Heart left ventricle (tissue), 16 donors: ENCODE results near the gene PIP5KL1. TPM values are rescaled to one million over a fixed set of nuclear protein-coding genes. Genes with fewer than 3 reads are reported as not detected.
A peak's percentile ranks its signal among the peaks of the same experiment; 100 is the strongest.

Experiments used
- ATAC-seq, 4 donors: fragments of 200-7000 bp; cut with Tn5 transposase; one replicate each; pipeline ENCODE4 v1.9.1; 2020 to 2022; ENCODE audit warnings: moderate library complexity in 4 of 4, mild to moderate bottlenecking in 3 of 4, moderate number of reproducible peaks in 1 of 4
- DNase-seq, 5 donors: peaks; one replicate each; pipeline ENCODE4 v3.0.0-alpha.2; 2020
- H3K27ac ChIP-seq, 12 donors: fragments of 200-600 bp; sonication (generic) in 4 of 12; one replicate each; pipeline versions ENCODE4 v1.5.0 to v1.8.0; 2016 to 2022; ENCODE audit warnings: mild to moderate bottlenecking in 2 of 12
- H3K27me3 ChIP-seq, 9 donors: fragments of 200-600 bp; sonication (generic) in 2 of 9; one replicate each; pipeline versions ENCODE4 v1.5.1 to v1.8.0; 2016 to 2022; ENCODE audit warnings: mild to moderate bottlenecking in 3 of 9
- H3K36me3 ChIP-seq, 9 donors: fragments of 200-600 bp; sonication (generic) in 2 of 9; one replicate each; pipeline versions ENCODE4 v1.5.0 to v1.8.0; 2018 to 2022; ENCODE audit warnings: mild to moderate bottlenecking in 2 of 9
- H3K4me1 ChIP-seq, 12 donors: fragments of 200-600 bp; sonication (generic) in 4 of 12; one replicate each; pipeline versions ENCODE4 v1.5.0 to v1.8.0; 2016 to 2022; ENCODE audit warnings: mild to moderate bottlenecking in 3 of 12
- H3K4me3 ChIP-seq, 12 donors: fragments of 200-600 bp; sonication (generic) in 4 of 12; one replicate each; pipeline versions ENCODE4 v1.5.0 to v1.8.0; 2017 to 2022; ENCODE audit warnings: mild to moderate bottlenecking in 9 of 12, moderate library complexity in 4 of 12
- H3K9me3 ChIP-seq, 12 donors: fragments of 200-600 bp; sonication (generic) in 4 of 12; one replicate each; pipeline versions ENCODE4 v1.5.0 to v1.8.0; 2016 to 2022; ENCODE audit warnings: mild to moderate bottlenecking in 1 of 12
- POLR2A ChIP-seq, 2 donors: fragments of 450-650 bp; IDR thresholded peaks; one replicate each; pipeline ENCODE4 v1.6.1; 2017; ENCODE audit warnings: antibody characterized with exemption in 2 of 2, mild to moderate bottlenecking in 2 of 2, moderate library complexity in 2 of 2
- WGBS, 4 donors: extraction: QIAGEN DNeasy Blood & Tissue Kit in 2 of 4; methylation state at CpG; one replicate each; pipeline versions ENCODE4 v1.1.5 to v1.1.7; 2013 to 2018; 5-methylcytosine and 5-hydroxymethylcytosine counted together
- intact Hi-C, 10 donors: fragments of 100-400 bp; cut with DNase I; formaldehyde crosslinking; loops; one replicate each; pipeline versions ENCODE4 v1.11.1 to v1.14.2; 2022
- polyA plus RNA-seq, 2 donors: library from polyadenylated mRNA; stranded (reverse); fragments of 200-250 nt; gene quantifications; one replicate each; pipeline ENCODE4 v1.2.3, GENCODE V29; 2013
- total RNA-seq, 9 donors: library from RNA; depleted of rRNA in 2 of 9; stranded (reverse); fragments of >200 nt in 2 of 9; fragmentation: NEBNext Ultra II Directional in 3 of 9; extraction: Animal tissue kit (Norgen Biotek cat#: 25700) in 3 of 9; gene quantifications; one replicate each; pipeline versions ENCODE4 v1.1.0 to v1.2.4, GENCODE V29; 2016 to 2023
- TF ChIP-seq, protein P1 (sequence below), 12 donors: fragments of 200-600 bp; sonication (generic) in 4 of 12; IDR thresholded peaks; one replicate each; pipeline versions ENCODE4 v1.5.0 to v1.8.0; 2018 to 2022; ENCODE audit warnings: antibody characterized with exemption in 12 of 12, mild to moderate bottlenecking in 5 of 12
- donor health status: ischemic (EF 13 %, LVEDD 7.1; RV severe dilation, severe dysfunction).
- donor health status: healthy with polysubstance abuse.
- donor health status: DM: no; HTN: yes; CAD: no.
- donor health status: DM: no; HTN: no; CAD: no.
- donor health status: ischemic (EF 25% LVEDD 6.9; RV normal size, moderate dysfunction).
- donor health status: ischemic (EF 25% LVEDD 5.7; RV mildly dilated, moderate dysfunction).
- donor health status: healthy.
- donor health status: DM: yes; HTN: yes; CAD: no.
- donor health status: ischemic (EF 35%, LVEDD 5.7; RV mildly dilated, moderate dysfunction).
- donor health status: nonischemic (EF 11% LVEDD 7.7; RV severe dilation, severe dysfunction).
- donor health status: DM: yes; HTN: yes; CAD: no.
- donor health status: PGD.
- donor health status: ischemic (EF 29% LVEDD 5.4; RV normal size, mild dysfunction).
- donor health status: nonischemic (EF 23%, LVEDD 6.1; RV moderate dilation, normal function).

PIP5KL1 gene
- total and polyA plus RNA-seq, 11 donors = 0.12 to 0.77 (median 0.50) TPM; not detected in 2

GRCh38 chr9:127963041-127963358 is 32.4 kb upstream of the PIP5KL1 start:
- TF ChIP-seq, protein P1, sequence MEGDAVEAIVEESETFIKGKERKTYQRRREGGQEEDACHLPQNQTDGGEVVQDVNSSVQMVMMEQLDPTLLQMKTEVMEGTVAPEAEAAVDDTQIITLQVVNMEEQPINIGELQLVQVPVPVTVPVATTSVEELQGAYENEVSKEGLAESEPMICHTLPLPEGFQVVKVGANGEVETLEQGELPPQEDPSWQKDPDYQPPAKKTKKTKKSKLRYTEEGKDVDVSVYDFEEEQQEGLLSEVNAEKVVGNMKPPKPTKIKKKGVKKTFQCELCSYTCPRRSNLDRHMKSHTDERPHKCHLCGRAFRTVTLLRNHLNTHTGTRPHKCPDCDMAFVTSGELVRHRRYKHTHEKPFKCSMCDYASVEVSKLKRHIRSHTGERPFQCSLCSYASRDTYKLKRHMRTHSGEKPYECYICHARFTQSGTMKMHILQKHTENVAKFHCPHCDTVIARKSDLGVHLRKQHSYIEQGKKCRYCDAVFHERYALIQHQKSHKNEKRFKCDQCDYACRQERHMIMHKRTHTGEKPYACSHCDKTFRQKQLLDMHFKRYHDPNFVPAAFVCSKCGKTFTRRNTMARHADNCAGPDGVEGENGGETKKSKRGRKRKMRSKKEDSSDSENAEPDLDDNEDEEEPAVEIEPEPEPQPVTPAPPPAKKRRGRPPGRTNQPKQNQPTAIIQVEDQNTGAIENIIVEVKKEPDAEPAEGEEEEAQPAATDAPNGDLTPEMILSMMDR (IDR thresholded peaks at IDR 0.05) = no peak
- no peak for TF ChIP-seq POLR2A (IDR thresholded peaks at IDR 0.05)
- Histone ChIP-seq H3K4me3 (no peak overlapping the region), H3K27me3 (no peaks in the 10 kb centered on the region), H3K9me3 (no peaks in the 10 kb centered on the region), H3K36me3 (no peaks in the 10 kb centered on the region), H3K27ac (peak overlapping the region in 9 of 12 donors; percentile 1 to 95 (median 31)), H3K4me1 (peaks cover 15 to 87% (median 60%) of the 10 kb centered on the region in 12 donors)
- DNase-seq (peak in 1 of 5 donors; percentile 25), ATAC-seq (no peak)
- intact Hi-C loops = no loop called here
- WGBS, 4 donors = 75 to 86% (median 80%) methylated on average over 3 of the region's 3 CpGs

- H3K27me3 ChIP-seq = no peaks in the 10 kb centered on the region
- WGBS, 4 donors = 62 to 74% (median 68%) methylated on average over 3 of the region's 3 CpGs
- intact Hi-C loops = no loop called here
- no peaks in the 10 kb centered on the region for H3K36me3 ChIP-seq
- H3K9me3 ChIP-seq = peaks cover 0 to 2% (median 0%) of the 10 kb centered on the region in 12 donors
- H3K27ac ChIP-seq = peak overlapping the region in 5 of 12 donors; percentile 1 to 95 (median 27)
- peaks cover 15 to 80% (median 54%) of the 10 kb centered on the region in 12 donors for H3K4me1 ChIP-seq
- TF ChIP-seq POLR2A (IDR thresholded peaks at IDR 0.05) = no peak
- TF ChIP-seq, protein P1 (IDR thresholded peaks at IDR 0.05) = no peak
- ATAC-seq (no peak), DNase-seq (peak in 1 of 5 donors; percentile 25)
- H3K4me3 ChIP-seq = no peak overlapping the region
These were observed 31.7 kb upstream of the PIP5KL1 start for GRCh38 chr9:127962278-127962677.

DNA sequence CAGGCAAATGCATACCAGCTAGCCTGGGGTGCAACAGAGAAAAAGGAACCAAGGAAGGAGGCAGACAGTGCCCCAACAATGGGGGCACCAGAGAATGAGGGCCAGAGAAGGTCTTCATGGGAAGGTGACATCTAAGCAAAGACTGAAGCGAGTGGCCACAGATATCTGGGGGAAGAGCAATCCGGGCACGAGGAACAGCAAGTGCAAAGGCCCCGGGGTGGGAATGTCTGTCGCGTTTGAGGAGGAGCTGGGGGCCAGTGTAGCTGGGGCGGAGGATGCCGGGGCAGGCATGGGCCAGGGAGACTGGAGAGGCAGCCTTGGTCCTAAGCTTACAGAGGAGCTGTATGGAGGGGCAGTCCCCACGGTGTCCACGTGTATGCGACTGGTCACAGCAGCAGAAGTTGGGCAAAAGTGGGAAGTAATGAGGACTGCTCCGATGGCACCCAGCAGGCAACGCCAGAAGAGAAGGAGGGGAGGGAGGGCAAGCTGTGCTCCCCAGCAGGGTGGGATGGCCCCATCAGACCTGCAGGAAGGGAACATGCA is 31.1 kb upstream of the PIP5KL1 start:
- peaks cover 0 to 4% (median 0%) of the 10 kb centered on the region in 12 donors for H3K9me3 ChIP-seq
- peaks cover 15 to 74% (median 49%) of the 10 kb centered on the region in 12 donors for H3K4me1 ChIP-seq
- no peak for ATAC-seq
- H3K36me3 ChIP-seq = no peaks in the 10 kb centered on the region
- no peaks in the 10 kb centered on the region for H3K27me3 ChIP-seq
- WGBS, 4 donors = 92 to 96% (median 94%) methylated on average over 13 of the region's 13 CpGs
- peak in 2 of 5 donors; percentile 24 to 28 for DNase-seq
- H3K4me3 ChIP-seq = no peak overlapping the region
- H3K27ac ChIP-seq = peak overlapping the region in 2 of 12 donors; percentile 68 to 95
- TF ChIP-seq, protein P1 (IDR thresholded peaks at IDR 0.05) = no peak
- TF ChIP-seq POLR2A (IDR thresholded peaks at IDR 0.05) = no peak
- intact Hi-C loops = no loop called here

DNA sequence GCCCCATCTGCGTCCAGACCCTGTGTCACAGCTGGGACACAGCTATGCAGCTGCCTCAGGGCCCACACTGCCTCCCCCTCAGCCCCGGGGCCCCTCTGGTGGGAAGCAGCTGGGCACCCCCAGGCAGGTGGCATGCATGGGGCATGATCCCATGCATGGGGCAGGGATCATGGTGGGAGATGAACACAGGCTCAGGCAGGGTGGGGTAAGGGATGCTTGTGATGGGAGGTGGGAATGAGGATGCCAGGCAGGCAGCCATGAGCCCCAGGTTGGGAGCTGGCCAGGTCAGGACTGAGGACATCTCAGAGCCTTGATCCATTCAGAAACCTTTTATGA is 30.5 kb upstream of the PIP5KL1 start:
- intact Hi-C loops = no loop called here
- H3K9me3 ChIP-seq = peaks cover 0 to 4% (median 0%) of the 10 kb centered on the region in 12 donors
- DNase-seq (peak in 1 of 5 donors; percentile 20), ATAC-seq (no peak)
- H3K27ac ChIP-seq = peak overlapping the region in 7 of 12 donors; percentile 32 to 95 (median 54)
- peaks cover 10 to 69% (median 43%) of the 10 kb centered on the region in 12 donors for H3K4me1 ChIP-seq
- TF ChIP-seq, protein P1 (IDR thresholded peaks at IDR 0.05) = no peak
- no peak for TF ChIP-seq POLR2A (IDR thresholded peaks at IDR 0.05)
- no peaks in the 10 kb centered on the region for H3K27me3 ChIP-seq
- WGBS, 4 donors = 89 to 95% (median 90%) methylated on average over 2 of the region's 2 CpGs; no CpG with 5 or more reads in 1 of the 4 donors
- H3K36me3 ChIP-seq = no peaks in the 10 kb centered on the region
- no peak overlapping the region for H3K4me3 ChIP-seq
